ENCODE results near the gene LARP1B.

GRCh38 chr4:128255906-128256305 is 194.8 kb downstream of the LARP1B start:
- TF ChIP-seq, protein P1, sequence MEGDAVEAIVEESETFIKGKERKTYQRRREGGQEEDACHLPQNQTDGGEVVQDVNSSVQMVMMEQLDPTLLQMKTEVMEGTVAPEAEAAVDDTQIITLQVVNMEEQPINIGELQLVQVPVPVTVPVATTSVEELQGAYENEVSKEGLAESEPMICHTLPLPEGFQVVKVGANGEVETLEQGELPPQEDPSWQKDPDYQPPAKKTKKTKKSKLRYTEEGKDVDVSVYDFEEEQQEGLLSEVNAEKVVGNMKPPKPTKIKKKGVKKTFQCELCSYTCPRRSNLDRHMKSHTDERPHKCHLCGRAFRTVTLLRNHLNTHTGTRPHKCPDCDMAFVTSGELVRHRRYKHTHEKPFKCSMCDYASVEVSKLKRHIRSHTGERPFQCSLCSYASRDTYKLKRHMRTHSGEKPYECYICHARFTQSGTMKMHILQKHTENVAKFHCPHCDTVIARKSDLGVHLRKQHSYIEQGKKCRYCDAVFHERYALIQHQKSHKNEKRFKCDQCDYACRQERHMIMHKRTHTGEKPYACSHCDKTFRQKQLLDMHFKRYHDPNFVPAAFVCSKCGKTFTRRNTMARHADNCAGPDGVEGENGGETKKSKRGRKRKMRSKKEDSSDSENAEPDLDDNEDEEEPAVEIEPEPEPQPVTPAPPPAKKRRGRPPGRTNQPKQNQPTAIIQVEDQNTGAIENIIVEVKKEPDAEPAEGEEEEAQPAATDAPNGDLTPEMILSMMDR (IDR thresholded peaks at IDR 0.05) = no peak
- TF ChIP-seq POLR2AphosphoS5 (IDR thresholded peaks at IDR 0.05; ENCODE audit: low read depth, low read length) = no peak
- TF ChIP-seq TCF7L2 (IDR thresholded peaks at IDR 0.05; ENCODE audit: low read depth, low read length) = no peak
- no peak for TF ChIP-seq REST (IDR thresholded peaks at IDR 0.05; ENCODE audit: insufficient read depth in 1 of 2, low read depth in 2 of 2, low read length in 1 of 2)

Data from Panc1 (cell line).